Mammary epithelial cell (primary cell): ENCODE results near the gene KANK4.

Source experiments
- EZH2 ChIP-seq: IDR thresholded peaks from 2 replicates; pipeline ENCODE4 v1.6.1; 2012; ENCODE audit warnings: low read length, inconsistent platforms, borderline replicate concordance
- TF ChIP-seq, protein P1 (sequence below), 2 donors: IDR thresholded peaks in 1 of 2; conservative IDR thresholded peaks in 1 of 2; 2 replicates each; pipeline ENCODE4 v1.5.1; 2011 to 2012; ENCODE audit warnings: inconsistent platforms in 2 of 2, low read length in 2 of 2, mild to moderate bottlenecking in 2 of 2, control low read depth in 1 of 2, low read depth in 1 of 2; ENCODE audit not compliant: insufficient read depth in 1 of 2; ENCODE audit errors: extremely low read depth in 1 of 2

DNA sequence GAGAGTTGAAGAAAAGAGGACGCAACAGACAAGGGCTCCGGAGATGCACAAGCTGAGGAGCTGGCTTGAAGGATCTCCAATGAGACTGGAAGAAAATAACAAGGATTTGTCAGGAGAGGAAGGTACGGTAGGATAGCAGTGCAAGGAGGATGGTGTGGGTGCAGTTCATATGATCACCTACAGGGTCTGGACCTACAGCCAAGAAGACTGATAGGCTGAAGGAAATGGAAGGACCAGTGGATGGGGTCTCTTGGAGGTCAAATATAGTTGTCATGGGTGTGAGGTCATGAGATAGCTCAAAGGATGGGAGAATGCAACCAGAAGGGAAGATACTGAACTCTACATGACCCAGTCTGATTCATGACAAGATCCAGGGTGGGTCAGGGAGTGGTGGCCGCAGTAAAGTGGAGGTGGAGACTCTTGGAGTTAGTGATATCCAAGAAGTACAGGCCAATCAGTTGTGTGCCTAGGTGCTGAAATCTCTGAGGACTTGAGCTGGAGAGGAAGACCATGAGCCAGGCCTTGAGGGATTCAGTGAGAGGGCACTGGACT, 15.3 kb upstream of the KANK4 start:
- TF ChIP-seq, protein P1, sequence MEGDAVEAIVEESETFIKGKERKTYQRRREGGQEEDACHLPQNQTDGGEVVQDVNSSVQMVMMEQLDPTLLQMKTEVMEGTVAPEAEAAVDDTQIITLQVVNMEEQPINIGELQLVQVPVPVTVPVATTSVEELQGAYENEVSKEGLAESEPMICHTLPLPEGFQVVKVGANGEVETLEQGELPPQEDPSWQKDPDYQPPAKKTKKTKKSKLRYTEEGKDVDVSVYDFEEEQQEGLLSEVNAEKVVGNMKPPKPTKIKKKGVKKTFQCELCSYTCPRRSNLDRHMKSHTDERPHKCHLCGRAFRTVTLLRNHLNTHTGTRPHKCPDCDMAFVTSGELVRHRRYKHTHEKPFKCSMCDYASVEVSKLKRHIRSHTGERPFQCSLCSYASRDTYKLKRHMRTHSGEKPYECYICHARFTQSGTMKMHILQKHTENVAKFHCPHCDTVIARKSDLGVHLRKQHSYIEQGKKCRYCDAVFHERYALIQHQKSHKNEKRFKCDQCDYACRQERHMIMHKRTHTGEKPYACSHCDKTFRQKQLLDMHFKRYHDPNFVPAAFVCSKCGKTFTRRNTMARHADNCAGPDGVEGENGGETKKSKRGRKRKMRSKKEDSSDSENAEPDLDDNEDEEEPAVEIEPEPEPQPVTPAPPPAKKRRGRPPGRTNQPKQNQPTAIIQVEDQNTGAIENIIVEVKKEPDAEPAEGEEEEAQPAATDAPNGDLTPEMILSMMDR (conservative IDR thresholded peaks at IDR 0.05 in 1 of 2, IDR thresholded peaks at IDR 0.05 in 1 of 2; ENCODE audit: extremely low read depth in 1 of 2, insufficient read depth in 1 of 2, low read depth in 1 of 2, low read length in 2 of 2), result peak in 1 of 2 donors; percentile 19
- no peak for TF ChIP-seq EZH2
